GM12891 (cell line): ENCODE results near the gene SLC6A11.

Experiments
- DNase-seq: peaks from one replicate; pipeline ENCODE4 v3.0.0; 2011; ENCODE audit warnings: low spot score; ENCODE audit not compliant: insufficient read length
- FAIRE-seq: peaks from 2 replicates; lab custom pipeline; 2011; peaks lifted over from hg19 to GRCh38; lab: Jason Lieb, UNC
- PAX5 ChIP-seq: IDR thresholded peaks from 2 replicates; pipeline ENCODE4 v1.6.1; 2011; ENCODE audit warnings: low read length, moderate library complexity, mild to moderate bottlenecking; ENCODE audit not compliant: insufficient read depth, severe bottlenecking
- POLR2A ChIP-seq: IDR thresholded peaks from 2 replicates; pipeline ENCODE4 v1.6.1; 2011; ENCODE audit warnings: low read depth, low read length, control low read depth
- POLR2AphosphoS5 ChIP-seq: IDR thresholded peaks from 2 replicates; pipeline ENCODE4 v1.6.1; 2011; ENCODE audit warnings: low read depth, low read length, control low read depth
- POU2F2 ChIP-seq: IDR thresholded peaks from 2 replicates; pipeline ENCODE4 v1.6.1; 2011; ENCODE audit warnings: low read depth, mild to moderate bottlenecking, control low read depth, low read length, moderate library complexity
- SPI1 ChIP-seq: IDR thresholded peaks from 2 replicates; pipeline ENCODE4 v1.6.1; 2011; ENCODE audit warnings: low read depth, low read length, control low read depth
- TAF1 ChIP-seq: IDR thresholded peaks from 2 replicates; pipeline ENCODE4 v1.6.1; 2011; ENCODE audit warnings: low read depth, low read length, control low read depth

Gene SLC6A11

GRCh38 chr3:10839167-10839566 lies 23.1 kb downstream of the SLC6A11 start:
- FAIRE-seq = no peak
- DNase-seq = no peak
- TF ChIP-seq POLR2A (no peak), PAX5 (no peak), POU2F2 (no peak), POLR2AphosphoS5 (no peak), TAF1 (no peak)

DNA sequence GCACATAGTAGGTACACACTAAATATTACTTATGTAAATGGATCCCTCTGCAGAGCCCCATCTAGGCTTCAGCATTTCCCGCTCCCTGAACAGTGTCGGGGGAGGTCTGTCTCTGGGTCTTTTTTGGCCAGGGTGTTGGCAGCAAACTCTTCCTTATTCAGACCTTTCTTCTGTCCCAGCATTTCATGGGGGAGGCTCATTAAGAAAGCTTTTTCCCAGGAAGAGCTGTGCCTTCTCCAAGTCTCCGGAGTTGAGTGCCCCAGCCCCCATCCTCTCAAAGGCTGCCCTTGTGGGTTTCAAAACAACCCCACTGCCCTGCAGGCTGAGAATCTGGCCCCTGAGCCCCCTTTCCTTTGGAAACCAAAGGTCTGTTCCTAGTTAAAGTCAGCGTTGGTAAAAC lies 25.1 kb downstream of the SLC6A11 start:
- FAIRE-seq (no peak), DNase-seq (no peak)
- no peak for TF ChIP-seq POLR2A
- TF ChIP-seq TAF1 = no peak
- TF ChIP-seq POU2F2 = no peak
- TF ChIP-seq PAX5 = no peak
- no peak for TF ChIP-seq SPI1

DNA sequence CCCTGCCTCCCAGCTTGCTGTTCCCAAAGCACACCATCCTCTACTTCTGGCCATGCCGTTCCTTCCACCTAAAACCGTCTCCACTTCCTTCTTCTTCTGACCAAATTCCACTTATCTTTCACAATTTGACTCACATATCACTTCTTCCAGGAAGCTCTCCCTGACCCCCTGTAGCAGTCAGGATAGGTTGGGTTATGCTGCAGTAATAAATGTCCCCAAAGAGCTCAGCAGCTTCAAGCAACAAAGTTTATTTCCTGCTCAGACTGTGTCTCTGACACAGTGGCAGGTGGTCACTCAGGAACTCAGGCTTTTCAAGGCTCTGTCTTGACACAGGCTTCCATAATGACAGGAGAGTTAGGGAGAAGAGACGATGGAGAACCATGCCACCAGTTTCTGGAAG lies 27.4 kb downstream of the SLC6A11 start:
- FAIRE-seq = no peak
- TF ChIP-seq POLR2AphosphoS5 (no peak), TAF1 (no peak), POLR2A (no peak), POU2F2 (no peak), PAX5 (no peak), SPI1 (no peak)
- DNase-seq = no peak

- no peak for TF ChIP-seq SPI1
- DNase-seq = no peak
- no peak for FAIRE-seq
Measured at GRCh38 chr3:10845001-10845761, 29.2 kb downstream of the SLC6A11 start.

DNA sequence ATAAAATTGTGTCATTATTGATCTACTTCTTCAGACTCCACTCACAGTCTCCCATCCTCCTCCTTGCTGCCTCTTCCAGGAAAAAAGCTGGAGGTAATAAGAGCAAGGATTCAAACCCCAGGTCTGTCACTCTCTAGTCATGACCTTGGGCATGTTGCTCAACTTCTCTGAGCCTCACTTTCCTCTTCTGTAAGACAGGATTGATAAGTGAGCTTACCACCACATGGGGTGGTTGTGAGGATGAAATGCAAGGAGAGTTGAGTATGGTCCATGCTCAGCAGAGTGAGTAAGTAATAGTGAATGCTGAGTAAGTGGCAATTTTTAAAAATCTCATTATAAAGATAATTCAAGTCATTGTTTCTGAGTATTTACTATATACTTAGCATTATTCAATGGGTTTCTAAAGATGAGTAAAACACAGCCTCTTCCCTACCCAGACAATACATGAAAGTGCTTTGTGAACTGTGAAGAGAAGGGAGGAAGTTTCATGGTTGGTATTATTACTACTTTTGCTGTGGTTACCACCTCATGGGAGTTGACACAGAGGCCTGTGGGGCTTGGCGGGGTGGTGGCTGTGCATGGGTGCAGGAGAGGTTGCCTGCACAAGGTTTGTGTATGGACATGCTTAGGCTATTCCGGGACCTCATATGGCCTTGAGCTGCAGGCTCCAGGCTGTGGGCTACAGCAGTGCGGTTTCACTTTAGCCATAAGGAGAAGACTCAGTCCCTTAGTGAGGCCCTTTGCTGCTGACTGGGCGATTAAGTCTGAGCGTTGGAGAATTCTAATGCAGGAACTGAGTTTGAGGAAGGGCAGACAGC lies 30.0 kb downstream of the SLC6A11 start:
- no peak for DNase-seq
- TF ChIP-seq SPI1 (0 out of 2 replicates have a peak, but pooled peaks have one; percentile 1), POLR2AphosphoS5 (no peak)
- FAIRE-seq = no peak

DNA sequence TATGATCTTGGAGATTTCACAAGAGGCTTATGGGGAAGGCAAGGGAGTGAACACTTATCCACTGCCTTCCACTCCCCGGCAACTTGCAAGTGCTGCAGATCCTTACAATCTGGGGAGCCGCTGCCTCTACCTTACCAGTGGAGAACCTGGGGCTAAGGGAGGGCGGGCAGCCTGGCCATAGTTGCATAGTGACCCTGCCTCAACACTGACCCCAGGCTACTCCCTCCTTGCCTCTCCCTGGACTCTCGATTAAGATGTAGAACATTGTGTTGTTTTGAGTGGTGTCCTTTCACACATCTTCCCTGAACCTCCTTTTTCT lies 30.6 kb downstream of the SLC6A11 start:
- no peak for FAIRE-seq
- TF ChIP-seq POLR2AphosphoS5 = no peak
- no peak for TF ChIP-seq PAX5
- no peak for TF ChIP-seq TAF1
- TF ChIP-seq POU2F2 = no peak
- TF ChIP-seq SPI1 = no peak
- no peak for TF ChIP-seq POLR2A
- no peak for DNase-seq

GRCh38 chr3:10848261-10848660 lies 32.2 kb downstream of the SLC6A11 start:
- no peak for DNase-seq
- no peak for FAIRE-seq
- TF ChIP-seq POLR2AphosphoS5 (no peak), SPI1 (no peak), TAF1 (no peak), POLR2A (no peak), PAX5 (no peak), POU2F2 (no peak)

DNA sequence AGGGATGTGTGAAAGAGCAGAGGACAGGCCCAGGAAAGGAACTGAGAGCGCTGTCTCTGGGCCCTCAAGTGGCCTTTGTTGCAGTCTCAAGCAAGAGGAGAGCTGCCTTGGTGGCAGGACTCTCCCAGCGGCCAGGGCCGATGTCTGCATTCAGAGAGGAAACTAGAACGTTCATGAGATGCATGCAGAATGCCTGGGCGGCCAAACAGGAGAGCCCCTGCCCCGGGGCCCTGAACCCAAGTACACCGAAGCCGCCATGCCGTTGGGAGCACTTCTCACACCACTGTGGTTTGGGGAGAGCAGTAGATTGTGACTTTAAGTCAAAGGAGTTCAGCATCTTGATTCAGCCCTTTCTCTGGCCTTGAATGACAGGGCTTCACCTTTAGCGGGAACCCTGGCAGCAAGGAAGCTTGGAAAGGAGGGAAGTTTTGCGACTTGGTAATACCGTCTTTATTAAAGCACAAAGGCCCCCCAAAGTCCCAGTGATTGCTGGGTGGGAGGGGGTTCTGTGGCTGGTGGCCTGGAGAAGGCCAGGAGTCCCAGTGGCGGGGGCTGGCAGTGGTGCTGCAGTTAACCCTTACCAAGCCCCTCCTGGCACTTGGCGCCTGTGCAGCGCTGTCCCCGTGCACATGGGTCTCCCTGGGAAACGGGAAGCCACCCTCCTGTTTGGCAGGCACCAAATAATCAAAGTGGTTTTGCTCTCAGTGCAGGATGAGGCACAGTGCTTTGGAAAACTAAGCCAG lies 36.2 kb downstream of the SLC6A11 start:
- TF ChIP-seq POU2F2 (no peak), POLR2A (no peak), PAX5 (no peak), POLR2AphosphoS5 (no peak)
- FAIRE-seq = no peak
- no peak for DNase-seq

- TF ChIP-seq SPI1 (no peak), TAF1 (no peak), POU2F2 (no peak), POLR2A (no peak), POLR2AphosphoS5 (no peak)
- DNase-seq = no peak
- FAIRE-seq = no peak
Measured at GRCh38 chr3:10855083-10855870, 39.2 kb downstream of the SLC6A11 start.
